ENCODE measurements around the gene MYH1. TPM values are rescaled to one million over a fixed set of nuclear protein-coding genes. Genes with fewer than 3 reads are reported as not detected.

The MYH1 gene
- total RNA-seq, 1 experiment from 2014 or later = not detected

DNA sequence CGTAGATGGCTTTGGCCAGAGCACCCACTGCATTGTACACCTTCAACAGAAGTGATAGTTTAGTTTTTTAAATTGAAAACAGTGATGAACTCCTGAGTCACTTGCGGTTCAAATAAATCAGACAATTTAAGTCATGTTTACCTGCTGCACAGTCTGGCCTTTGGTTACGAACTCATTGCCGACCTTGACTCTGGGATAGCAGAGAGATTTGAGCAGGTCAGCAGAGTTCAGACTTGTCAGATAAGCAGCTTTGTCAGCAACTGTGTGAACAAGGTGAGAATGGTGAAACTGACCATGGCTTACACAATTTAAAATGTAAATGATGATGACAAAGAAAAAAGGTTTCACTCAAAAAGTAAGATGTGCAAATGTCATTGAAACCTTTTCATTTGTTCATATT lies 58.3 kb downstream of the MYH1 start:
- no peaks in the 10 kb centered on the region for H3K9me3 ChIP-seq (ENCODE audit: control insufficient read depth, low read depth, low read length)
- H2BK120ac ChIP-seq (ENCODE audit: low read depth, low read length, poor library complexity, severe bottlenecking) = no peak overlapping the region
- no peak overlapping the region for H3T11ph ChIP-seq (ENCODE audit: low read length)
- no peak overlapping the region for H4K5ac ChIP-seq (ENCODE audit: insufficient read length, low read depth, low read length)
- H3K4me1 ChIP-seq (ENCODE audit: insufficient read depth, low read length) = no peaks in the 10 kb centered on the region
- no peaks in the 10 kb centered on the region for H3K27me3 ChIP-seq (ENCODE audit: insufficient read depth, low read length)
- H3K9ac ChIP-seq (ENCODE audit: extremely low read depth, insufficient read length, low read length) = no peak overlapping the region
- Mint-ChIP-seq H3K9me3 (peaks cover 0 to 3% of the 10 kb centered on the region in 2 experiments; a peak in 2 of 5 replicates), H3K27ac (no peak overlapping the region), H3K4me3 (no peak overlapping the region), H3K4me1 (peaks cover 3 to 5% of the 10 kb centered on the region in 2 experiments), H3K36me3 (ENCODE audit: insufficient read depth in 1 of 3, low read depth in 3 of 3) (peaks cover 0 to 4% (median 0%) of the 10 kb centered on the region in 3 experiments; a peak in 1 of 7 replicates), H3K27me3 (ENCODE audit: low read depth) (no peaks in the 10 kb centered on the region)
- no peaks in the 10 kb centered on the region for H4K20me1 ChIP-seq (ENCODE audit: control insufficient read depth, insufficient read depth, insufficient read length)
- no peak for TF ChIP-seq CTCF (conservative IDR thresholded peaks at IDR 0.05)
- H4K91ac ChIP-seq (ENCODE audit: insufficient read length, low read depth, low read length) = no peak overlapping the region
- no peak overlapping the region for H3K4me2 ChIP-seq (ENCODE audit: insufficient read depth, insufficient read length, low read length)
- H2AK5ac ChIP-seq (ENCODE audit: insufficient read length, low read length) = no peak overlapping the region
- H2BK15ac ChIP-seq (ENCODE audit: low read depth, low read length) = no peak overlapping the region
- H3K23me2 ChIP-seq (ENCODE audit: insufficient read length, low read depth, low read length, poor library complexity, severe bottlenecking) = no peaks in the 10 kb centered on the region
- H4K8ac ChIP-seq (replicated peaks; ENCODE audit: insufficient read length, low read depth, low read length) = no peak overlapping the region
- no peak overlapping the region for H3K18ac ChIP-seq (ENCODE audit: insufficient read length, low read depth, low read length)
- no peak overlapping the region for H2BK20ac ChIP-seq (ENCODE audit: low read depth, low read length, poor library complexity, severe bottlenecking)
- H3K4ac ChIP-seq (ENCODE audit: low read depth, low read length) = no peak overlapping the region
- H3K56ac ChIP-seq (ENCODE audit: insufficient read length, low read depth, low read length) = no peak overlapping the region
- no peaks in the 10 kb centered on the region for H3K79me2 ChIP-seq (ENCODE audit: insufficient read depth, low read length)
- no peak overlapping the region for H3K14ac ChIP-seq (ENCODE audit: insufficient read depth, low read length)
- H2BK12ac ChIP-seq (ENCODE audit: insufficient read length, low read depth, low read length) = no peak overlapping the region
- no CpG with 5 or more reads among the region's 4 CpGs for WGBS (ENCODE audit: extremely low coverage, insufficient read length, low lambda C conversion rate)
- H2BK5ac ChIP-seq (ENCODE audit: insufficient read length, low read length) = no peak overlapping the region
- no peak overlapping the region for H2AFZ ChIP-seq (ENCODE audit: low read length)
- DNase-seq = no peak
- H3K79me1 ChIP-seq (ENCODE audit: insufficient read depth, low read depth, low read length, poor library complexity, severe bottlenecking) = no peaks in the 10 kb centered on the region
- H3K23ac ChIP-seq (ENCODE audit: insufficient read length, low read depth, low read length) = no peak overlapping the region
- no peak overlapping the region for H3K27ac ChIP-seq (ENCODE audit: insufficient read length, low read depth, low read length)
